GM23338 (cell line): ENCODE data around the gene ADH1C. TPM values are rescaled to one million over a fixed set of nuclear protein-coding genes. Genes with fewer than 3 reads are reported as not detected.

ENCODE experiments used
- ATAC-seq: fragments of 200-7000 bp; cut with Tn5 transposase; 3 replicates; pipeline ENCODE4 v1.9.1; 2020
- DNase-seq: peaks from one replicate; pipeline ENCODE4 v3.0.0-alpha.2; 2015; ENCODE audit warnings: low spot score
- H2AFZ ChIP-seq: fragments of 200-600 bp; sonication (generic); 2 replicates; pipeline ENCODE4 v1.8.0; 2016; ENCODE audit warnings: antibody characterized with exemption, mild to moderate bottlenecking, moderate library complexity
- H3F3A ChIP-seq: fragments of 200-600 bp; sonication (generic); replicated peaks from 2 replicates; pipeline ENCODE4 v1.8.0; 2017; ENCODE audit warnings: antibody characterized with exemption, mixed run types, low read depth
- H3K27ac ChIP-seq: fragments of 200-600 bp; sonication (generic); 2 replicates; pipeline ENCODE4 v1.6.1; 2016; ENCODE audit warnings: low read depth
- H3K27me3 ChIP-seq: fragments of 200-600 bp; sonication (generic); 2 replicates; pipeline ENCODE4 v1.8.0; 2016; ENCODE audit warnings: mild to moderate bottlenecking, mixed run types, moderate library complexity; ENCODE audit not compliant: insufficient read depth
- H3K36me3 ChIP-seq: fragments of 200-600 bp; sonication (generic); 2 replicates; pipeline ENCODE4 v1.8.0; 2016; ENCODE audit warnings: mild to moderate bottlenecking; ENCODE audit not compliant: insufficient read depth
- H3K4me1 ChIP-seq: fragments of 200-600 bp; sonication (generic); 2 replicates; pipeline ENCODE4 v1.8.0; 2016; ENCODE audit warnings: mild to moderate bottlenecking, moderate library complexity; ENCODE audit not compliant: insufficient read depth
- H3K4me2 ChIP-seq: fragments of 200-600 bp; sonication (generic); 2 replicates; pipeline ENCODE4 v1.7.1; 2017; ENCODE audit warnings: mixed run types
- H3K4me3 ChIP-seq: fragments of 200-600 bp; sonication (generic); 2 replicates; pipeline ENCODE4 v1.6.1; 2016; ENCODE audit warnings: mixed run types
- H3K79me2 ChIP-seq: fragments of 200-600 bp; sonication (generic); replicated peaks from 2 replicates; pipeline ENCODE4 v1.8.0; 2017; ENCODE audit warnings: mild to moderate bottlenecking; ENCODE audit not compliant: insufficient read depth
- H3K9me2 ChIP-seq: fragments of 200-600 bp; sonication (generic); 2 replicates; pipeline ENCODE4 v1.8.0; 2017; ENCODE audit not compliant: insufficient read depth
- H4K20me1 ChIP-seq: fragments of 200-600 bp; sonication (generic); replicated peaks from 2 replicates; pipeline ENCODE4 v1.8.0; 2017; ENCODE audit warnings: mild to moderate bottlenecking; ENCODE audit not compliant: insufficient read depth
- H3K27ac Mint-ChIP-seq: 2 replicates; pipeline ENCODE4 v1.8.0; 2020; ENCODE audit warnings: inconsistent platforms, mild to moderate bottlenecking, moderate library complexity, mixed read lengths
- H3K27me3 Mint-ChIP-seq: 3 replicates; pipeline ENCODE4 v1.8.0; 2022; ENCODE audit warnings: low read depth, mild to moderate bottlenecking, moderate library complexity, mixed read lengths, inconsistent platforms; ENCODE audit not compliant: insufficient read depth, poor library complexity
- H3K36me3 Mint-ChIP-seq: 3 replicates; pipeline ENCODE4 v1.8.0; 2021; ENCODE audit warnings: low read depth, mild to moderate bottlenecking, inconsistent platforms, moderate library complexity, mixed read lengths
- H3K4me1 Mint-ChIP-seq: 3 replicates; pipeline ENCODE4 v1.8.0; 2020; ENCODE audit warnings: mild to moderate bottlenecking, inconsistent platforms, mixed read lengths
- H3K4me3 Mint-ChIP-seq: 3 replicates; pipeline ENCODE4 v1.8.0; 2021; ENCODE audit warnings: moderate library complexity, mild to moderate bottlenecking, inconsistent platforms, mixed read lengths
- H3K9me3 Mint-ChIP-seq: 3 replicates; pipeline ENCODE4 v1.8.0; 2020; ENCODE audit warnings: moderate library complexity, mild to moderate bottlenecking, inconsistent platforms, mixed read lengths
- EZH2 ChIP-seq: fragments of 200-600 bp; sonication (generic); IDR thresholded peaks from one replicate; pipeline ENCODE4 v1.8.0; 2017; ENCODE audit warnings: antibody characterized with exemption, mild to moderate bottlenecking, low read depth; ENCODE audit not compliant: unreplicated experiment
- EZH2phosphoT487 ChIP-seq: fragments of 200-600 bp; sonication (generic); IDR thresholded peaks from one replicate; pipeline ENCODE4 v1.8.1; 2018; ENCODE audit warnings: antibody characterized with exemption; ENCODE audit not compliant: unreplicated experiment
- JUNB ChIP-seq: IDR thresholded peaks from one replicate; pipeline ENCODE4 v1.6.1; 2016; ENCODE audit warnings: antibody characterized with exemption; ENCODE audit not compliant: unreplicated experiment
- NANOG ChIP-seq: IDR thresholded peaks from 2 replicates; pipeline ENCODE4 v1.6.1; 2016; ENCODE audit warnings: antibody characterized with exemption, borderline replicate concordance
- POLR2AphosphoS5 ChIP-seq: IDR thresholded peaks from 2 replicates; pipeline ENCODE4 v1.6.1; 2016; ENCODE audit warnings: antibody characterized with exemption, low read depth
- ZNF114 ChIP-seq: fragments of 250-450 bp; sonication (Bioruptor Pico); IDR thresholded peaks from 2 replicates; pipeline ENCODE4 v1.5.0; 2020; ENCODE audit warnings: mild to moderate bottlenecking, moderate library complexity
- ZNF331 ChIP-seq: fragments of 250-450 bp; sonication (Bioruptor Pico); IDR thresholded peaks from 2 replicates; pipeline ENCODE4 v1.5.0; 2020; ENCODE audit warnings: low read depth, mild to moderate bottlenecking, moderate library complexity
- polyA plus RNA-seq: library from polyadenylated mRNA; unstranded; fragments of >200 nt; fragmentation: Nextera tagmentation; extraction: Ambion mirVana; gene quantifications from 2 replicates; pipeline ENCODE4 v1.2.1, GENCODE V29; 2016
- total RNA-seq: library from RNA; depleted of rRNA; stranded (reverse); fragments of >200 nt; shearing (Covaris generic); gene quantifications from 2 replicates; pipeline ENCODE4 v1.2.3, GENCODE V29; 2014
- TF ChIP-seq, protein P1 (sequence below), 2 experiments: fragments of 200-600 bp in 1 of 2; sonication (generic) in 1 of 2; conservative IDR thresholded peaks; 2 replicates each; pipeline versions ENCODE4 v1.5.1 to v1.6.1; 2016 to 2017; ENCODE audit warnings: antibody characterized with exemption in 2 of 2, low read depth in 2 of 2, mild to moderate bottlenecking in 2 of 2, moderate library complexity in 1 of 2
- TF ChIP-seq, protein P2 (sequence below): IDR thresholded peaks from 2 replicates; pipeline ENCODE4 v1.6.1; 2016; ENCODE audit warnings: antibody characterized with exemption
- TF ChIP-seq, protein P3 (sequence below): IDR thresholded peaks from one replicate; pipeline ENCODE4 v1.6.1; 2018; ENCODE audit warnings: antibody characterized with exemption; ENCODE audit not compliant: unreplicated experiment

The ADH1C gene
- total and polyA plus RNA-seq, 2 experiments from 2014 or later, result not detected

DNA sequence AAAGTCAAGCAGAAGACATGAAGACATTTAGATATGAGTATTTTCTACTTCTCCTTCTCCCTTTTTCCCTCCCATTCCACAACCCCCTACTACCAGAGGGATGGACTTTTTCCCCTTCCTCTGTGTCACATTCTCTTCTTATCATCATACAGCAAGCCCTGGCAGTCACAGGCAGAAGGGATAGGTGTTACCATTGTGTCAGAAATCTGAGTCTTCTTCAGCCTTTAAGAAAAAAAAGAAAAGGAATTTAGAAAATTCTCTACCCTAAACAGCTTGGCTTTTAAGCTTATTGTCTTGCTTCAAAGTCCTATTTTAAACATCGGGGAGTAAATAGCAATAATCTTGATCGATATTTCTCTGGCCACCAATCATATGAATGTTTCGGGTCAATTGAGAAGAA is 30.9 kb upstream of the ADH1C start (continued):
- TF ChIP-seq, protein P1, sequence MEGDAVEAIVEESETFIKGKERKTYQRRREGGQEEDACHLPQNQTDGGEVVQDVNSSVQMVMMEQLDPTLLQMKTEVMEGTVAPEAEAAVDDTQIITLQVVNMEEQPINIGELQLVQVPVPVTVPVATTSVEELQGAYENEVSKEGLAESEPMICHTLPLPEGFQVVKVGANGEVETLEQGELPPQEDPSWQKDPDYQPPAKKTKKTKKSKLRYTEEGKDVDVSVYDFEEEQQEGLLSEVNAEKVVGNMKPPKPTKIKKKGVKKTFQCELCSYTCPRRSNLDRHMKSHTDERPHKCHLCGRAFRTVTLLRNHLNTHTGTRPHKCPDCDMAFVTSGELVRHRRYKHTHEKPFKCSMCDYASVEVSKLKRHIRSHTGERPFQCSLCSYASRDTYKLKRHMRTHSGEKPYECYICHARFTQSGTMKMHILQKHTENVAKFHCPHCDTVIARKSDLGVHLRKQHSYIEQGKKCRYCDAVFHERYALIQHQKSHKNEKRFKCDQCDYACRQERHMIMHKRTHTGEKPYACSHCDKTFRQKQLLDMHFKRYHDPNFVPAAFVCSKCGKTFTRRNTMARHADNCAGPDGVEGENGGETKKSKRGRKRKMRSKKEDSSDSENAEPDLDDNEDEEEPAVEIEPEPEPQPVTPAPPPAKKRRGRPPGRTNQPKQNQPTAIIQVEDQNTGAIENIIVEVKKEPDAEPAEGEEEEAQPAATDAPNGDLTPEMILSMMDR (conservative IDR thresholded peaks at IDR 0.05; ENCODE audit: low read depth in 2 of 2), result no peak
- no peak for TF ChIP-seq NANOG
- TF ChIP-seq, protein P2, sequence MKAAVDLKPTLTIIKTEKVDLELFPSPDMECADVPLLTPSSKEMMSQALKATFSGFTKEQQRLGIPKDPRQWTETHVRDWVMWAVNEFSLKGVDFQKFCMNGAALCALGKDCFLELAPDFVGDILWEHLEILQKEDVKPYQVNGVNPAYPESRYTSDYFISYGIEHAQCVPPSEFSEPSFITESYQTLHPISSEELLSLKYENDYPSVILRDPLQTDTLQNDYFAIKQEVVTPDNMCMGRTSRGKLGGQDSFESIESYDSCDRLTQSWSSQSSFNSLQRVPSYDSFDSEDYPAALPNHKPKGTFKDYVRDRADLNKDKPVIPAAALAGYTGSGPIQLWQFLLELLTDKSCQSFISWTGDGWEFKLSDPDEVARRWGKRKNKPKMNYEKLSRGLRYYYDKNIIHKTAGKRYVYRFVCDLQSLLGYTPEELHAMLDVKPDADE, result no peak
- no peak for TF ChIP-seq EZH2phosphoT487
- TF ChIP-seq EZH2, result no peak
- no peak for TF ChIP-seq POLR2AphosphoS5
- no peak for TF ChIP-seq ZNF331 (CRISPR knock-in tag)
- TF ChIP-seq, protein P3, sequence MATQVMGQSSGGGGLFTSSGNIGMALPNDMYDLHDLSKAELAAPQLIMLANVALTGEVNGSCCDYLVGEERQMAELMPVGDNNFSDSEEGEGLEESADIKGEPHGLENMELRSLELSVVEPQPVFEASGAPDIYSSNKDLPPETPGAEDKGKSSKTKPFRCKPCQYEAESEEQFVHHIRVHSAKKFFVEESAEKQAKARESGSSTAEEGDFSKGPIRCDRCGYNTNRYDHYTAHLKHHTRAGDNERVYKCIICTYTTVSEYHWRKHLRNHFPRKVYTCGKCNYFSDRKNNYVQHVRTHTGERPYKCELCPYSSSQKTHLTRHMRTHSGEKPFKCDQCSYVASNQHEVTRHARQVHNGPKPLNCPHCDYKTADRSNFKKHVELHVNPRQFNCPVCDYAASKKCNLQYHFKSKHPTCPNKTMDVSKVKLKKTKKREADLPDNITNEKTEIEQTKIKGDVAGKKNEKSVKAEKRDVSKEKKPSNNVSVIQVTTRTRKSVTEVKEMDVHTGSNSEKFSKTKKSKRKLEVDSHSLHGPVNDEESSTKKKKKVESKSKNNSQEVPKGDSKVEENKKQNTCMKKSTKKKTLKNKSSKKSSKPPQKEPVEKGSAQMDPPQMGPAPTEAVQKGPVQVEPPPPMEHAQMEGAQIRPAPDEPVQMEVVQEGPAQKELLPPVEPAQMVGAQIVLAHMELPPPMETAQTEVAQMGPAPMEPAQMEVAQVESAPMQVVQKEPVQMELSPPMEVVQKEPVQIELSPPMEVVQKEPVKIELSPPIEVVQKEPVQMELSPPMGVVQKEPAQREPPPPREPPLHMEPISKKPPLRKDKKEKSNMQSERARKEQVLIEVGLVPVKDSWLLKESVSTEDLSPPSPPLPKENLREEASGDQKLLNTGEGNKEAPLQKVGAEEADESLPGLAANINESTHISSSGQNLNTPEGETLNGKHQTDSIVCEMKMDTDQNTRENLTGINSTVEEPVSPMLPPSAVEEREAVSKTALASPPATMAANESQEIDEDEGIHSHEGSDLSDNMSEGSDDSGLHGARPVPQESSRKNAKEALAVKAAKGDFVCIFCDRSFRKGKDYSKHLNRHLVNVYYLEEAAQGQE, result no peak
- no peak for TF ChIP-seq JUNB
- TF ChIP-seq ZNF114 (CRISPR knock-in tag), result no peak

DNA sequence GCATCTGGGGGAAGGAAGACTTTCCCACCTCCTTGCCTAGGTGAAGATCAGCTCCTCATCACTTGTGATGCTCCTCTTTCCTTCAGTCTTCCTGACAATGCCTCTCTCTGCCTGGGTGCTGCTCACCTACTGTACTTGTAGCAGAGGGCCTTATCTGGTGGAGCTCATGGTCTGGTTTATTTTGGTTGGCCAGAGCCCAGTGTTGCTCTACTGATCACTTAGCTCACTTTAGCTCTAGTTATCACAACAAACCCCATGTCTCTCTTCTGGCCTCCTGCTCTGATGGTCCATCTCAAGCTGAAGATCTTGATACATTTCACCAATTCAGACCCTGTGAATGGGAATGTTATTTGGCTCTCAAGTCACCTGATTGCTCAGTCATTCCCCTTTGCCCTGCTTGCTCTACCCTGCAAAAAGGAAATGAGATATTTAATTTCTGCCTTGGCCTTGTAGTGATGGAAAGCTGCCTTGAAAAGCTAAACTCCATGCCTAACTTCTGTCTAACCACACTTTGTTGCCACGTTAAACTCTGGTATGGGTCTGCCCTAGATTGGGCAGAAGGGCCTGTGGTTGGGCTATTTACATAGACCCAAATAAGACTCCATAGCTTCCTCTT is 30.3 kb upstream of the ADH1C start:
- Histone ChIP-seq H3K36me3 (no peaks in the 10 kb centered on the region), H2AFZ (no peak overlapping the region), H3K4me1 (no peaks in the 10 kb centered on the region), H3K27ac (no peak overlapping the region), H3F3A (no peaks in the 10 kb centered on the region), H4K20me1 (no peaks in the 10 kb centered on the region), H3K9me2 (peaks cover 8% of the 10 kb centered on the region; the same call in 1 of the 2 replicates), H3K4me2 (no peak overlapping the region), H3K79me2 (no peaks in the 10 kb centered on the region), H3K4me3 (no peak overlapping the region), H3K27me3 (no peaks in the 10 kb centered on the region)
- H3K4me3 Mint-ChIP-seq, result no peak overlapping the region
- H3K27ac Mint-ChIP-seq, result no peak overlapping the region
- DNase-seq (no peak), ATAC-seq (no peak)
- no peaks in the 10 kb centered on the region for H3K4me1 Mint-ChIP-seq
- no peaks in the 10 kb centered on the region for H3K36me3 Mint-ChIP-seq
- no peaks in the 10 kb centered on the region for H3K27me3 Mint-ChIP-seq
- H3K9me3 Mint-ChIP-seq, result no peaks in the 10 kb centered on the region
- TF ChIP-seq EZH2 (no peak), EZH2phosphoT487 (no peak)
- TF ChIP-seq, protein P1 (conservative IDR thresholded peaks at IDR 0.05; ENCODE audit: low read depth in 2 of 2), result no peak
- TF ChIP-seq, protein P2, result no peak
